ENCODE measurements around the gene CCSER1.

CCSER1 gene

GRCh38 chr4:90189946-90190345 lies 62.8 kb downstream of the CCSER1 start:
- DNase-seq (ENCODE audit: low read depth in 1 of 2, low spot score in 1 of 2) = no peak

- DNase-seq (ENCODE audit: low read depth in 1 of 2, low spot score in 1 of 2) = no peak
These were observed 63.3 kb downstream of the CCSER1 start for GRCh38 chr4:90190525-90190924.

GRCh38 chr4:90198086-90198847 lies 71.1 kb downstream of the CCSER1 start:
- DNase-seq (ENCODE audit: low read depth in 1 of 2, low spot score in 1 of 2) = no peak

GRCh38 chr4:90207887-90208454 lies 80.8 kb downstream of the CCSER1 start:
- no peak for DNase-seq (ENCODE audit: low read depth in 1 of 2, low spot score in 1 of 2)

- no peak for DNase-seq (ENCODE audit: low read depth in 1 of 2, low spot score in 1 of 2)
These were observed 82.7 kb downstream of the CCSER1 start for GRCh38 chr4:90209922-90210321.

- DNase-seq (ENCODE audit: low read depth in 1 of 2, low spot score in 1 of 2) = no peak
These were observed 84.0 kb downstream of the CCSER1 start for GRCh38 chr4:90211174-90211573.

GRCh38 chr4:90215286-90215685 lies 88.1 kb downstream of the CCSER1 start:
- DNase-seq (ENCODE audit: low read depth in 1 of 2, low spot score in 1 of 2) = no peak

- no peak for DNase-seq (ENCODE audit: low read depth in 1 of 2, low spot score in 1 of 2)
These were observed 92.6 kb downstream of the CCSER1 start for GRCh38 chr4:90219822-90220221.

- no peak for DNase-seq (ENCODE audit: low read depth in 1 of 2, low spot score in 1 of 2)
These were observed 93.3 kb downstream of the CCSER1 start for GRCh38 chr4:90220459-90220858.

GRCh38 chr4:90226734-90227133 lies 99.5 kb downstream of the CCSER1 start:
- DNase-seq (ENCODE audit: low read depth in 1 of 2, low spot score in 1 of 2) = no peak

- no peak for DNase-seq (ENCODE audit: low read depth in 1 of 2, low spot score in 1 of 2)
These were observed 100.0 kb downstream of the CCSER1 start for GRCh38 chr4:90227177-90227576.

GRCh38 chr4:90234916-90235547 lies 107.8 kb downstream of the CCSER1 start:
- DNase-seq (ENCODE audit: low read depth in 1 of 2, low spot score in 1 of 2) = no peak

GRCh38 chr4:90237751-90238530 lies 110.7 kb downstream of the CCSER1 start:
- no peak for DNase-seq (ENCODE audit: low read depth in 1 of 2, low spot score in 1 of 2)

GRCh38 chr4:90240333-90240732 lies 113.1 kb downstream of the CCSER1 start:
- no peak for DNase-seq (ENCODE audit: low read depth in 1 of 2, low spot score in 1 of 2)

GRCh38 chr4:90241008-90241407 lies 113.8 kb downstream of the CCSER1 start:
- no peak for DNase-seq (ENCODE audit: low read depth in 1 of 2, low spot score in 1 of 2)

GRCh38 chr4:90245837-90246236 lies 118.6 kb downstream of the CCSER1 start:
- no peak for DNase-seq (ENCODE audit: low read depth in 1 of 2, low spot score in 1 of 2)

- no peak for DNase-seq (ENCODE audit: low read depth in 1 of 2, low spot score in 1 of 2)
These were observed 119.6 kb downstream of the CCSER1 start for GRCh38 chr4:90246816-90247215.

GRCh38 chr4:90254357-90254756 lies 127.2 kb downstream of the CCSER1 start:
- no peak for DNase-seq (ENCODE audit: low read depth in 1 of 2, low spot score in 1 of 2)

- no peak for DNase-seq (ENCODE audit: low read depth in 1 of 2, low spot score in 1 of 2)
These were observed 147.0 kb downstream of the CCSER1 start for GRCh38 chr4:90274175-90274574.

GRCh38 chr4:90280954-90281353 lies 153.8 kb downstream of the CCSER1 start:
- DNase-seq (ENCODE audit: low read depth in 1 of 2, low spot score in 1 of 2) = no peak

- no peak for DNase-seq (ENCODE audit: low read depth in 1 of 2, low spot score in 1 of 2)
These were observed 154.6 kb downstream of the CCSER1 start for GRCh38 chr4:90281541-90282355.

All from activated CD4-positive, alpha-beta T cell treated with anti-CD3 and anti-CD28 coated beads, Interleukin-2, amount 50 U/mL, for 24 hours (primary cell).